ENCODE data around the gene SDHB. TPM values are rescaled to one million over a fixed set of nuclear protein-coding genes. Genes with fewer than 3 reads are reported as not detected.

Gene SDHB
- total RNA-seq, 5 donors from 2014 or later (not counting 1 experiment from before 2014, with no cell fraction given): 46.2 to 61.7 (median 57.6) TPM

DNA sequence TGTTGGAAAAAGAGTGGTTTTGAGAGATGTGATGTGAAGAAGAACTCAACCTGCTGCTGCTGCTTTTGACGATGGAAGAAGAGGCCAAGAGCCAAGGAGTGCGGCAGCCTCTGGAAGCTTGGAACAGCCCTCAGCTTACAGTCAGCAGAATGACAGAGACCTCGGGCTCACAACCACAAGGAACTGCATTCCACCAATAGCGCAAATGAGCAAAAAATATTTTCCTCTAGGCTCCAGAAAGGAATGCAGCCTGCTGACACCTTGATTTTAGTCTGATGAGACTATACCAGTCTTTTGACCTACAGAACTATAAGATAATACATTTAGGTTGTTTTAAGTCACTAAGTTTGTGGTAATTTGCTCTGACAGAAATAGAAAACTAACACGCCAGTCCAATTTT is 10.2 kb downstream of the SDHB start:
- Mint-ChIP-seq H3K27me3 (no peaks in the 10 kb centered on the region), H3K27ac (no peak overlapping the region), H3K4me3 (no peak overlapping the region), H3K36me3 (peaks cover 32% of the 10 kb centered on the region), H3K9me3 (no peaks in the 10 kb centered on the region), H3K4me1 (peaks cover 12 to 20% (median 18%) of the 10 kb centered on the region in 3 donors)
- no peak for ATAC-seq (replicated peaks in 1 of 4)
- no peaks in the 10 kb centered on the region for H3K9me3 ChIP-seq
- ChIA-PET CTCF (no interaction called here), POLR2A (no interaction called here)
- no peak for DNase-seq
- H3K4me3 ChIP-seq (ENCODE audit: control insufficient read depth in 1 of 2, extremely low read depth in 1 of 2, low read length in 1 of 2): no peak overlapping the region
- no peaks in the 10 kb centered on the region for H3K27me3 ChIP-seq (replicated peaks in 1 of 2; ENCODE audit: control insufficient read depth in 2 of 2, extremely low read depth in 1 of 2, insufficient read depth in 2 of 2, low read length in 1 of 2)
- peaks cover 16 to 53% of the 10 kb centered on the region in 2 donors for H3K36me3 ChIP-seq (ENCODE audit: control insufficient read depth in 2 of 2, extremely low read depth in 1 of 2, insufficient read depth in 1 of 2, low read length in 1 of 2)
- H3K4me1 ChIP-seq (ENCODE audit: control insufficient read depth in 1 of 2, extremely low read depth in 1 of 2, insufficient read depth in 2 of 2, low read length in 2 of 2): no peaks in the 10 kb centered on the region
- no peak overlapping the region for H3K27ac ChIP-seq (ENCODE audit: low read length)
- 79% methylated on average over 3 of the region's 5 CpGs for WGBS (ENCODE audit: insufficient coverage)

DNA sequence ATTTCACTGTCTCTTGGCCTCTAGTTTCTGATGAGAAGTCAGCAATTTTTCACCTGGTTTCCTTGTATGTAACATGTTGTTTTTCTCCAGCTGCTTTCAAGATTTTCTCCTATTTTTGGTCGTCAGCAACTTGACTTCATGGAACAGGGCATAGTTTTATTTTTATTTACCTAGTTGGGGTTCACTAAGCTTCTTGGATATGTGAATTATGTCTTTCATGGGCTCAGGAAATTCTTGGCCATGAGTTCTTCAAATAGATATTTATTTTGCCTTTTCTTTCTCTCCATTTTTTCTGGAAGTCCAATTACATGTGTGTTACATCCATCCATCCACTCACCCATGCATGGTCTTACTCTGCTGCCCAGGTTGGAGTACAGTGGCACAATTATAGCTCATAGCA is 13.7 kb downstream of the SDHB start:
- H3K36me3 Mint-ChIP-seq: peaks cover 31% of the 10 kb centered on the region
- H3K27ac Mint-ChIP-seq: no peak overlapping the region

GRCh38 chr1:17039522-17039921 is 14.3 kb downstream of the SDHB start:
- no peaks in the 10 kb centered on the region for H3K27me3 Mint-ChIP-seq
- ATAC-seq (replicated peaks in 1 of 4) (no peak), DNase-seq (no peak)
- H3K9me3 Mint-ChIP-seq: no peaks in the 10 kb centered on the region
- no peak overlapping the region for H3K27ac Mint-ChIP-seq
- POLR2A ChIA-PET: no interaction called here
- Histone ChIP-seq H3K27ac (ENCODE audit: low read length) (no peak overlapping the region), H3K4me3 (ENCODE audit: control insufficient read depth in 1 of 2, extremely low read depth in 1 of 2, low read length in 1 of 2) (no peak overlapping the region), H3K4me1 (ENCODE audit: control insufficient read depth in 1 of 2, extremely low read depth in 1 of 2, insufficient read depth in 2 of 2, low read length in 2 of 2) (no peaks in the 10 kb centered on the region), H3K27me3 (replicated peaks in 1 of 2; ENCODE audit: control insufficient read depth in 2 of 2, extremely low read depth in 1 of 2, insufficient read depth in 2 of 2, low read length in 1 of 2) (no peaks in the 10 kb centered on the region), H3K9me3 (no peaks in the 10 kb centered on the region), H3K36me3 (ENCODE audit: control insufficient read depth in 2 of 2, extremely low read depth in 1 of 2, insufficient read depth in 1 of 2, low read length in 1 of 2) (peaks cover 15 to 65% of the 10 kb centered on the region in 2 donors)
- CTCF ChIA-PET: no interaction called here
- H3K36me3 Mint-ChIP-seq: peaks cover 32% of the 10 kb centered on the region
- peaks cover 0 to 7% (median 6%) of the 10 kb centered on the region in 3 donors for H3K4me1 Mint-ChIP-seq
- no peak overlapping the region for H3K4me3 Mint-ChIP-seq
- WGBS (ENCODE audit: insufficient coverage): 100% methylated on average over 1 of the region's 2 CpGs

More for the DNA sequence above, 13.7 kb downstream of the SDHB start:
- no peaks in the 10 kb centered on the region for H3K27me3 ChIP-seq (replicated peaks in 1 of 2; ENCODE audit: control insufficient read depth in 2 of 2, extremely low read depth in 1 of 2, insufficient read depth in 2 of 2, low read length in 1 of 2)
- H3K27ac ChIP-seq (ENCODE audit: low read length): no peak overlapping the region
- Mint-ChIP-seq H3K4me1 (peaks cover 4 to 11% (median 8%) of the 10 kb centered on the region in 3 donors), H3K9me3 (no peaks in the 10 kb centered on the region), H3K27me3 (no peaks in the 10 kb centered on the region), H3K4me3 (no peak overlapping the region)
- no peak overlapping the region for H3K4me3 ChIP-seq (ENCODE audit: control insufficient read depth in 1 of 2, extremely low read depth in 1 of 2, low read length in 1 of 2)
- ChIA-PET CTCF (no interaction called here), POLR2A (no interaction called here)
- ATAC-seq (replicated peaks in 1 of 4) (no peak), DNase-seq (no peak)
- no peaks in the 10 kb centered on the region for H3K9me3 ChIP-seq
- no peaks in the 10 kb centered on the region for H3K4me1 ChIP-seq (ENCODE audit: control insufficient read depth in 1 of 2, extremely low read depth in 1 of 2, insufficient read depth in 2 of 2, low read length in 2 of 2)
- no CpG with 5 or more reads among the region's 1 CpG for WGBS (ENCODE audit: insufficient coverage)
- H3K36me3 ChIP-seq (ENCODE audit: control insufficient read depth in 2 of 2, extremely low read depth in 1 of 2, insufficient read depth in 1 of 2, low read length in 1 of 2): peaks cover 15 to 64% of the 10 kb centered on the region in 2 donors

DNA sequence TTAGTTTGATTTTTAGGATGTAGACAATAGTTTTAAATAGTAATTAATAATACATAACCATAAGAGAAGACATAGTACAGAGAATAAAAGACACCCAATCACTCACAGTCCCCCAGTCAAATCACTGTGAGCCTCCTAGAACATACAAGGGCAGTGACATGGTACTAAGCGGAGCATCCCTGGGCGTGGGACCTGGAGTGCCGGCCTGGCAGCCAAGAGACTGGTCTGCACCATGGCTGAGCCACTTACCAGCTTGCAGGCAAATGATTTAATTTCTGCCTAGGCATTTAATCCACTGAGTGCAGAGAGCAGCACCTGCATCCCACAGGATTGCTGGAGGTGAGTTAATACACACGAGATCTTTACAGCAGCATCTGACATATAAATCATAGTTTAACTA is 20.4 kb downstream of the SDHB start:
- Mint-ChIP-seq H3K36me3 (peaks cover 18% of the 10 kb centered on the region), H3K9me3 (no peaks in the 10 kb centered on the region), H3K27me3 (no peaks in the 10 kb centered on the region), H3K4me3 (no peak overlapping the region), H3K27ac (no peak overlapping the region), H3K4me1 (peaks cover 0 to 6% (median 4%) of the 10 kb centered on the region in 3 donors)
- POLR2A ChIA-PET: no interaction called here
- Histone ChIP-seq H3K9me3 (no peaks in the 10 kb centered on the region), H3K4me3 (ENCODE audit: control insufficient read depth in 1 of 2, extremely low read depth in 1 of 2, low read length in 1 of 2) (no peak overlapping the region), H3K27me3 (replicated peaks in 1 of 2; ENCODE audit: control insufficient read depth in 2 of 2, extremely low read depth in 1 of 2, insufficient read depth in 2 of 2, low read length in 1 of 2) (no peaks in the 10 kb centered on the region), H3K4me1 (ENCODE audit: control insufficient read depth in 1 of 2, extremely low read depth in 1 of 2, insufficient read depth in 2 of 2, low read length in 2 of 2) (no peaks in the 10 kb centered on the region), H3K27ac (ENCODE audit: low read length) (no peak overlapping the region), H3K36me3 (ENCODE audit: control insufficient read depth in 2 of 2, extremely low read depth in 1 of 2, insufficient read depth in 1 of 2, low read length in 1 of 2) (peaks cover 6 to 58% of the 10 kb centered on the region in 2 donors)
- WGBS (ENCODE audit: insufficient coverage): 97% methylated on average over 3 of the region's 4 CpGs
- no peak for ATAC-seq (replicated peaks in 1 of 4)
- no peak for DNase-seq
- CTCF ChIA-PET: interaction anchor here in 1 of 2 donors (0.7 kb wide), 1 partner anchor 73 kb away, joined by 3 read pairs; no protein-coding TSS in a partner anchor

GRCh38 chr1:17032741-17033140 is 21.1 kb downstream of the SDHB start:
- Mint-ChIP-seq H3K9me3 (no peaks in the 10 kb centered on the region), H3K4me1 (peaks cover 0 to 4% (median 0%) of the 10 kb centered on the region in 3 donors), H3K27ac (no peak overlapping the region), H3K36me3 (peaks cover 19% of the 10 kb centered on the region), H3K4me3 (no peak overlapping the region), H3K27me3 (no peaks in the 10 kb centered on the region)
- no peaks in the 10 kb centered on the region for H3K9me3 ChIP-seq
- H3K36me3 ChIP-seq (ENCODE audit: control insufficient read depth in 2 of 2, extremely low read depth in 1 of 2, insufficient read depth in 1 of 2, low read length in 1 of 2): peaks cover 6 to 60% of the 10 kb centered on the region in 2 donors
- no peak overlapping the region for H3K4me3 ChIP-seq (ENCODE audit: control insufficient read depth in 1 of 2, extremely low read depth in 1 of 2, low read length in 1 of 2)
- DNase-seq: no peak
- no peaks in the 10 kb centered on the region for H3K27me3 ChIP-seq (replicated peaks in 1 of 2; ENCODE audit: control insufficient read depth in 2 of 2, extremely low read depth in 1 of 2, insufficient read depth in 2 of 2, low read length in 1 of 2)
- ATAC-seq (replicated peaks in 1 of 4): no peak
- H3K4me1 ChIP-seq (ENCODE audit: control insufficient read depth in 1 of 2, extremely low read depth in 1 of 2, insufficient read depth in 2 of 2, low read length in 2 of 2): no peaks in the 10 kb centered on the region
- WGBS (ENCODE audit: insufficient coverage): 94% methylated on average over 2 of the region's 3 CpGs
- ChIA-PET POLR2A (no interaction called here), CTCF (interaction anchor here in 1 of 2 donors (0.7 kb wide), 2 partner anchors 13 to 73 kb away, joined by 3 read pairs; no protein-coding TSS in a partner anchor)
- H3K27ac ChIP-seq (ENCODE audit: low read length): no peak overlapping the region

DNA sequence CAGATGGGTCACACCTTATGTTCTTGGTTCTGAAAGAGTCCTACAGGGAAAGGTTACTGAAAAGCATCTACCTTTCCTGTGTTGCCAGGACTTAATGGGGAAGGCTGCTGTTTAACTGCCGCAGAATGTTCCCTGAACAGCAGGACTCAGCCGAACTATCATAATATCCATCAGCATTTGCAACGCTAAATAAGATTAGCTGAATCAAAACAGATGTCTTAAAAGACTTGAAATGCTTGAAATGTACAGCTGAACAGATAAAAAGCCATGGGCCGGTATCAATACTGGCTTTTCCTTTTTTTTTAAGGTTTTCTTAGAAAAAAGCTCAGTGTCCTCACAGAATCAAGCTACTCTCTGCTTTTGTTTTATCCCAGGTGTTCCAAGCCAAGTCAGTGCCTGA is 22.4 kb downstream of the SDHB start:
- peaks cover 11 to 68% of the 10 kb centered on the region in 2 donors for H3K36me3 ChIP-seq (ENCODE audit: control insufficient read depth in 2 of 2, extremely low read depth in 1 of 2, insufficient read depth in 1 of 2, low read length in 1 of 2)
- Mint-ChIP-seq H3K27ac (no peak overlapping the region), H3K36me3 (peaks cover 27% of the 10 kb centered on the region), H3K4me3 (no peak overlapping the region), H3K27me3 (no peaks in the 10 kb centered on the region), H3K4me1 (peaks cover 0 to 2% (median 0%) of the 10 kb centered on the region in 3 donors), H3K9me3 (no peaks in the 10 kb centered on the region)
- WGBS (ENCODE audit: insufficient coverage): 90% methylated on average over 2 of the region's 4 CpGs
- H3K27ac ChIP-seq (ENCODE audit: low read length): no peak overlapping the region
- ATAC-seq (replicated peaks in 1 of 4): no peak
- H3K4me1 ChIP-seq (ENCODE audit: control insufficient read depth in 1 of 2, extremely low read depth in 1 of 2, insufficient read depth in 2 of 2, low read length in 2 of 2): no peaks in the 10 kb centered on the region
- ChIA-PET POLR2A (interaction anchor here (0.6 kb wide), 2 partner anchors 26 to 416 kb away, joined by 3 read pairs; no protein-coding TSS in a partner anchor), CTCF (interaction anchor here in 1 of 2 donors (0.7 kb wide), 1 partner anchor 71 kb away, joined by 3 read pairs; no protein-coding TSS in a partner anchor)
- no peak overlapping the region for H3K4me3 ChIP-seq (ENCODE audit: control insufficient read depth in 1 of 2, extremely low read depth in 1 of 2, low read length in 1 of 2)
- no peak for DNase-seq
- H3K9me3 ChIP-seq: no peaks in the 10 kb centered on the region
- H3K27me3 ChIP-seq (replicated peaks in 1 of 2; ENCODE audit: control insufficient read depth in 2 of 2, extremely low read depth in 1 of 2, insufficient read depth in 2 of 2, low read length in 1 of 2): no peaks in the 10 kb centered on the region

Data from T-cell (primary cell).